ENCODE measurements around the gene TFB2M.

The TFB2M gene

DNA sequence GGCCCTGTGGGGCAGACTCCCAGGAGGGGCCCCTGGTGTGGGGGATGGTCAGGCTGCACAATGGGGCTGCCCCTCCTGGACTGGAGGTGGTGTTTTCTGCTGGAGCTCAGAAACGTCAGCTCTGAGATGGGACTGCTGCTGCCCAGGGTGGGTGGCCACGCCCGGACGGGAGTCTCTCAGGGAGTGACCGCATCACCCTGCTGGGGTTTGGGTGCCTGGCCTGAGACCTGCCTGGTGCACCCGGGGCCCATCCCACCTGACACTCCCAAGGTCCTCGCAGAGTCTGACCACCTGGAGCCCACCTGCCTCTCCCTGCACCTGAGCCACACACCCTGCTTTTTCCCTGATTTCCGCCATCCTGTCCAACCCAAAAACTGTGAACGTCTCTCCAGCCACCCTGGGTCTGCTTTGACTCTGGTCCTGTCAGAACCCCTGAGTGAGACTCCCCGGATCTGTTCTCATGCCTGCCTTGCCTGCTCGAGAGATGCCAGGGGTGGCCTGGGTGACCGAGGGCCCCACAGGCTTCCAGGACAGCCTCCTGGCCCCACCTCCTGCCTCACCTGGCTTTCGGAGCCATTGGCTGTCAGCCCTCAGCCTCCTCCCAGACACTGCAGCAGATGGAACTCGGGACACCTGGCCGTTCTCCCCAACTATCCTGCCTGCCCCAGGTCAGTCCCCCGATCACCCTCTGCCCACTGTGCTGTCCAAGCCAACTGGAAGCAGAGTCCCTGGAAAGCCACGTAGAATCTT lies 47.4 kb downstream of the TFB2M start:
- Histone ChIP-seq H3K9ac (ENCODE audit: low read length in 5 of 5) (no peak overlapping the region), H3K9me3 (ENCODE audit: control insufficient read depth in 5 of 5, low read length in 5 of 5) (peaks cover 0 to 33% (median 31%) of the 10 kb centered on the region in 5 donors), H3K27ac (ENCODE audit: low read depth, low read length) (no peak overlapping the region), H3K27me3 (ENCODE audit: control insufficient read depth in 5 of 5, insufficient read depth in 4 of 5, low read length in 5 of 5) (peaks cover 0 to 3% (median 0%) of the 10 kb centered on the region in 5 donors), H3K36me3 (ENCODE audit: control insufficient read depth in 5 of 5, insufficient read depth in 5 of 5, low read length in 5 of 5) (no peaks in the 10 kb centered on the region), H3K4me3 (ENCODE audit: low read depth in 1 of 5, low read length in 5 of 5) (no peak overlapping the region), H3K4me1 (ENCODE audit: control insufficient read depth in 5 of 5, insufficient read depth in 5 of 5, low read length in 5 of 5) (no peaks in the 10 kb centered on the region)

GRCh38 chr1:246517391-246517790 lies 48.7 kb downstream of the TFB2M start:
- Histone ChIP-seq H3K27me3 (ENCODE audit: control insufficient read depth in 5 of 5, insufficient read depth in 4 of 5, low read length in 5 of 5) (peaks cover 0 to 3% (median 0%) of the 10 kb centered on the region in 5 donors), H3K9me3 (ENCODE audit: control insufficient read depth in 5 of 5, low read length in 5 of 5) (peaks cover 0 to 36% (median 33%) of the 10 kb centered on the region in 5 donors), H3K9ac (ENCODE audit: low read length in 5 of 5) (no peak overlapping the region), H3K36me3 (ENCODE audit: control insufficient read depth in 5 of 5, insufficient read depth in 5 of 5, low read length in 5 of 5) (no peaks in the 10 kb centered on the region), H3K27ac (ENCODE audit: low read depth, low read length) (no peak overlapping the region), H3K4me1 (ENCODE audit: control insufficient read depth in 5 of 5, insufficient read depth in 5 of 5, low read length in 5 of 5) (no peaks in the 10 kb centered on the region), H3K4me3 (ENCODE audit: low read depth in 1 of 5, low read length in 5 of 5) (no peak overlapping the region)

DNA sequence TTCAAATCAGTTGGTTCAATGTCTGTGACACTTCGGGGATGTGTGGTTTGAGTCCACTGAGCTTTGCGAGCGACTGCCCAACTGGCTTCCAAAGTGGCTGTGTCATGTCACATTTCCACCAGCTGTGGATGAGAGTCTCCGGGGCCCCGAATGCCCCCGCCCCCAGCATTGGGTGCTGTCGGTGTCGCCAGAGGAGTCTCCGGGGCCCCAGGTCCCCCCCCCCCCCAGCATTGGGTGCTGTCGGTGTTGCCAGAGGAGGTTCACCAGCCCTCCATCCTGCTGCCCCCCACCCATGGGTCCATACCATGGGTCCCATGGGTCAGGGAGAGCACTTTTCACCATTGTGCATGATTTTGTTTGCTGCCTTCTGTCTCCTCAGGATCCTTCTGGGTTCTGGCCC lies 49.9 kb downstream of the TFB2M start:
- Histone ChIP-seq H3K4me1 (ENCODE audit: control insufficient read depth in 5 of 5, insufficient read depth in 5 of 5, low read length in 5 of 5) (no peaks in the 10 kb centered on the region), H3K36me3 (ENCODE audit: control insufficient read depth in 5 of 5, insufficient read depth in 5 of 5, low read length in 5 of 5) (no peaks in the 10 kb centered on the region), H3K27ac (ENCODE audit: low read depth, low read length) (no peak overlapping the region), H3K27me3 (ENCODE audit: control insufficient read depth in 5 of 5, insufficient read depth in 4 of 5, low read length in 5 of 5) (no peaks in the 10 kb centered on the region), H3K9me3 (ENCODE audit: control insufficient read depth in 5 of 5, low read length in 5 of 5) (peaks cover 0 to 36% (median 33%) of the 10 kb centered on the region in 5 donors), H3K9ac (ENCODE audit: low read length in 5 of 5) (no peak overlapping the region), H3K4me3 (ENCODE audit: low read depth in 1 of 5, low read length in 5 of 5) (peak overlapping the region in 2 of 5 donors; percentile 10 to 38)

DNA sequence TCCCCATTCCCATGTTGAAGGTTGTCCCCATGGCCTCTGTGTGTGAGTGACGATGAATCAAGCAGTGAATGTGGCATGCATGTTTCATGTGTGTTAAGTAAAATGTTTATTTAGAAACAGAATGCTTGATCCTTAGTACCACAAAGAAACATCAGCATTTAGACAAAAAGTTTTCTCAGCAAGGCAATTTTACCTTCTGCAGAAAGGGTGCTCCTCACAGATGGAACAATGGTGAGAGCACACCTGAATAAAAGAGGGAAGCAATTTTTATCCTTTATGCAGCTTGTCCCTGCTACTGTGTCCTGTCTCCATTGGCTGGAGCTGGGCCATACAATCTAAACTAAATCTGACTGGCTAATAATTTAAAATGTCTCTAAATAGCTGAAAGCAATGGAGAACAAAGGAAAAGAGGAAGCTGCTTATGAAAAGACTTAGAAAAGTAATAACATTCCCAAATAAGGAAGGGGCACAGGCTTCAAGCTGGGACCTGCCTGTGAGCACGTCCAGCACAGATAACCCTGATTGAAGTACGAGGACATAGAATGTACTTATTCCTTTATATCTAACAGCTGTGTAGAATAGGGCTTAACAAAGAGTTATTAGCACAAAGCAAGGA lies 50.6 kb downstream of the TFB2M start:
- Histone ChIP-seq H3K36me3 (ENCODE audit: control insufficient read depth in 5 of 5, insufficient read depth in 5 of 5, low read length in 5 of 5) (no peaks in the 10 kb centered on the region), H3K9ac (ENCODE audit: low read length in 5 of 5) (no peak overlapping the region), H3K9me3 (ENCODE audit: control insufficient read depth in 5 of 5, low read length in 5 of 5) (peaks cover 0 to 36% (median 33%) of the 10 kb centered on the region in 5 donors), H3K4me1 (ENCODE audit: control insufficient read depth in 5 of 5, insufficient read depth in 5 of 5, low read length in 5 of 5) (no peaks in the 10 kb centered on the region), H3K4me3 (ENCODE audit: low read depth in 1 of 5, low read length in 5 of 5) (no peak overlapping the region), H3K27me3 (ENCODE audit: control insufficient read depth in 5 of 5, insufficient read depth in 4 of 5, low read length in 5 of 5) (no peaks in the 10 kb centered on the region), H3K27ac (ENCODE audit: low read depth, low read length) (no peak overlapping the region)

DNA sequence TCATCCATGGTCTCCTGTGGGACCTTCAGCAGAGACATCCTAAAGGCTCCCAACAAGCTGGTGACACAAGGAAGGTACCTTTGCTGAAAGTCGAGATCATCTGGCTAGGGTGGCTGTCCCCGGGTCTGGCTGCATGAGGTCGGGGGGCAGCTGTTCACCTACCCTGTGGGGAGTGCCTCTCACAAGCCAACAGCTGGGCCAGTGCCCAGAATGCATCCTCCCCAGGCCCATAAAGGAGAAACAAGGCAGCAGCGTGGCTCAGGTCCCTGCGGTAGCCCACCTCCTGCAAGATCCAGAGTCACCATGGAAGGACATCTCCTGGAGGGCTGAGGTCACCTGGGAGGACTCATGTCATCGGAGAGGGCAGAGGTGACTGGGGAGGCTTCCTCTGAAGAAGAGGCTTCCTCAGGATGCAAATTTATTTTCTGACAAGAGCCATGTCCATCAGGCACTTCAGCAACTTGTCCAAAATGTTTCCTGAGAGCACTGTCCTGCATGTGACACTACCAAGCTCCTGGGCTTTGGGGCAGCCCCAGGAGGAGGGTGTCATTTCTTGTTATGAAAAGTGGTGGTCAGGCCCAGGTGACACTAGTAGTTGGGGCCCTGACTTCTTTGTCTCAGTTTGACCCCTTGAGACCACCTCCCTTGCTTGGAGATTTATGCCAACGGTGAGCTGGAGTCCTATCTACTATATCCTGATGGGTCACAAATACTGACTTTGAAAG lies 52.3 kb downstream of the TFB2M start:
- Histone ChIP-seq H3K4me1 (ENCODE audit: control insufficient read depth in 5 of 5, insufficient read depth in 5 of 5, low read length in 5 of 5) (no peaks in the 10 kb centered on the region), H3K9me3 (ENCODE audit: control insufficient read depth in 5 of 5, low read length in 5 of 5) (peaks cover 0 to 36% (median 33%) of the 10 kb centered on the region in 5 donors), H3K27me3 (ENCODE audit: control insufficient read depth in 5 of 5, insufficient read depth in 4 of 5, low read length in 5 of 5) (no peaks in the 10 kb centered on the region), H3K4me3 (ENCODE audit: low read depth in 1 of 5, low read length in 5 of 5) (peak overlapping the region in 1 of 5 donors; percentile 7), H3K36me3 (ENCODE audit: control insufficient read depth in 5 of 5, insufficient read depth in 5 of 5, low read length in 5 of 5) (no peaks in the 10 kb centered on the region), H3K27ac (ENCODE audit: low read depth, low read length) (no peak overlapping the region), H3K9ac (ENCODE audit: low read length in 5 of 5) (no peak overlapping the region)

DNA sequence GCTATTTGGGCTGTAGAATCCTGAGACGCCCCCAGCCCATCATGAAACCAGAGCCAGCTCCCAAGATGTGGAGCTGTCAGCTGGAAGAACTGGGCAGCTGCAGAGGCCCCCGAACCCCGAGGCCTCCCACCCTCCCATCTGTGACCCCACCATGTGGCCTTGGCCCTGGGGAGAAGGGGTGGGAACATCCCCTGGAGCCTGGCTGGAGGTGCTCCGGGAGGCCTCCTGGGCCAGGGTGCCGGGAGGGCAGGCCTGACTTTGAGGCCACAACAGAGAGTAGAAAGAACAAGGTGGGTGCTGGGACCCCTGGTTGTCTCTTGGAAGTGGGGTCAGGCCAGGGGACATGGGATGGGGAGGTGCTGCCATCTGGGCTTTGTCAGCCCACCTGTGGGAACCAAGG lies 53.0 kb downstream of the TFB2M start:
- Histone ChIP-seq H3K36me3 (ENCODE audit: control insufficient read depth in 5 of 5, insufficient read depth in 5 of 5, low read length in 5 of 5) (no peaks in the 10 kb centered on the region), H3K9ac (ENCODE audit: low read length in 5 of 5) (no peak overlapping the region), H3K27ac (ENCODE audit: low read depth, low read length) (no peak overlapping the region)

GRCh38 chr1:246512635-246513034 lies 53.4 kb downstream of the TFB2M start:
- H3K9ac ChIP-seq (ENCODE audit: low read length in 5 of 5): no peak overlapping the region
- H3K27me3 ChIP-seq (ENCODE audit: control insufficient read depth in 5 of 5, insufficient read depth in 4 of 5, low read length in 5 of 5): no peaks in the 10 kb centered on the region
- no peaks in the 10 kb centered on the region for H3K36me3 ChIP-seq (ENCODE audit: control insufficient read depth in 5 of 5, insufficient read depth in 5 of 5, low read length in 5 of 5)
- peaks cover 0 to 2% (median under 1%) of the 10 kb centered on the region in 5 donors for H3K4me1 ChIP-seq (ENCODE audit: control insufficient read depth in 5 of 5, insufficient read depth in 5 of 5, low read length in 5 of 5)
- no peak overlapping the region for H3K27ac ChIP-seq (ENCODE audit: low read depth, low read length)
- no peak overlapping the region for H3K4me3 ChIP-seq (ENCODE audit: low read depth in 1 of 5, low read length in 5 of 5)
- H3K9me3 ChIP-seq (ENCODE audit: control insufficient read depth in 5 of 5, low read length in 5 of 5): peaks cover 0 to 36% (median 33%) of the 10 kb centered on the region in 5 donors

More for the DNA sequence above, 53.0 kb downstream of the TFB2M start:
- no peaks in the 10 kb centered on the region for H3K4me1 ChIP-seq (ENCODE audit: control insufficient read depth in 5 of 5, insufficient read depth in 5 of 5, low read length in 5 of 5)
- no peaks in the 10 kb centered on the region for H3K27me3 ChIP-seq (ENCODE audit: control insufficient read depth in 5 of 5, insufficient read depth in 4 of 5, low read length in 5 of 5)
- peaks cover 0 to 36% (median 33%) of the 10 kb centered on the region in 5 donors for H3K9me3 ChIP-seq (ENCODE audit: control insufficient read depth in 5 of 5, low read length in 5 of 5)
- no peak overlapping the region for H3K4me3 ChIP-seq (ENCODE audit: low read depth in 1 of 5, low read length in 5 of 5)

GRCh38 chr1:246512230-246512629 lies 53.8 kb downstream of the TFB2M start:
- Histone ChIP-seq H3K27ac (ENCODE audit: low read depth, low read length) (no peak overlapping the region), H3K4me3 (ENCODE audit: low read depth in 1 of 5, low read length in 5 of 5) (no peak overlapping the region), H3K9ac (ENCODE audit: low read length in 5 of 5) (no peak overlapping the region), H3K9me3 (ENCODE audit: control insufficient read depth in 5 of 5, low read length in 5 of 5) (peaks cover 0 to 36% (median 32%) of the 10 kb centered on the region in 5 donors), H3K27me3 (ENCODE audit: control insufficient read depth in 5 of 5, insufficient read depth in 4 of 5, low read length in 5 of 5) (no peaks in the 10 kb centered on the region), H3K4me1 (ENCODE audit: control insufficient read depth in 5 of 5, insufficient read depth in 5 of 5, low read length in 5 of 5) (peaks cover 0 to 6% (median 4%) of the 10 kb centered on the region in 5 donors), H3K36me3 (ENCODE audit: control insufficient read depth in 5 of 5, insufficient read depth in 5 of 5, low read length in 5 of 5) (no peaks in the 10 kb centered on the region)

- Histone ChIP-seq H3K4me3 (ENCODE audit: low read depth in 1 of 5, low read length in 5 of 5) (no peak overlapping the region), H3K27me3 (ENCODE audit: control insufficient read depth in 5 of 5, insufficient read depth in 4 of 5, low read length in 5 of 5) (no peaks in the 10 kb centered on the region), H3K9ac (ENCODE audit: low read length in 5 of 5) (no peak overlapping the region), H3K36me3 (ENCODE audit: control insufficient read depth in 5 of 5, insufficient read depth in 5 of 5, low read length in 5 of 5) (no peaks in the 10 kb centered on the region), H3K27ac (ENCODE audit: low read depth, low read length) (no peak overlapping the region), H3K4me1 (ENCODE audit: control insufficient read depth in 5 of 5, insufficient read depth in 5 of 5, low read length in 5 of 5) (peaks cover 0 to 12% (median 9%) of the 10 kb centered on the region in 5 donors), H3K9me3 (ENCODE audit: control insufficient read depth in 5 of 5, low read length in 5 of 5) (peaks cover 0 to 26% (median 25%) of the 10 kb centered on the region in 5 donors)
Observed at GRCh38 chr1:246511203-246511602, 54.9 kb downstream of the TFB2M start.
